Heart left ventricle (tissue), 16 donors: ENCODE data around the gene LIMA1. TPM values are rescaled to one million over a fixed set of nuclear protein-coding genes. Genes with fewer than 3 reads are reported as not detected.
A peak's percentile ranks its signal among the peaks of the same experiment; 100 is the strongest.

Experiments used
- ATAC-seq, 4 donors: fragments of 200-7000 bp; cut with Tn5 transposase; one replicate each; pipeline ENCODE4 v1.9.1; 2020 to 2022; ENCODE audit warnings: moderate library complexity in 4 of 4, mild to moderate bottlenecking in 3 of 4, moderate number of reproducible peaks in 1 of 4
- DNase-seq, 5 donors: peaks; one replicate each; pipeline ENCODE4 v3.0.0-alpha.2; 2020
- H3K27ac ChIP-seq, 12 donors: fragments of 200-600 bp; sonication (generic) in 4 of 12; one replicate each; pipeline versions ENCODE4 v1.5.0 to v1.8.0; 2016 to 2022; ENCODE audit warnings: mild to moderate bottlenecking in 2 of 12
- H3K27me3 ChIP-seq, 9 donors: fragments of 200-600 bp; sonication (generic) in 2 of 9; one replicate each; pipeline versions ENCODE4 v1.5.1 to v1.8.0; 2016 to 2022; ENCODE audit warnings: mild to moderate bottlenecking in 3 of 9
- H3K36me3 ChIP-seq, 9 donors: fragments of 200-600 bp; sonication (generic) in 2 of 9; one replicate each; pipeline versions ENCODE4 v1.5.0 to v1.8.0; 2018 to 2022; ENCODE audit warnings: mild to moderate bottlenecking in 2 of 9
- H3K4me1 ChIP-seq, 12 donors: fragments of 200-600 bp; sonication (generic) in 4 of 12; one replicate each; pipeline versions ENCODE4 v1.5.0 to v1.8.0; 2016 to 2022; ENCODE audit warnings: mild to moderate bottlenecking in 3 of 12
- H3K4me3 ChIP-seq, 12 donors: fragments of 200-600 bp; sonication (generic) in 4 of 12; one replicate each; pipeline versions ENCODE4 v1.5.0 to v1.8.0; 2017 to 2022; ENCODE audit warnings: mild to moderate bottlenecking in 9 of 12, moderate library complexity in 4 of 12
- H3K9me3 ChIP-seq, 12 donors: fragments of 200-600 bp; sonication (generic) in 4 of 12; one replicate each; pipeline versions ENCODE4 v1.5.0 to v1.8.0; 2016 to 2022; ENCODE audit warnings: mild to moderate bottlenecking in 1 of 12
- CTCF ChIP-seq, 12 donors: fragments of 200-600 bp; sonication (generic) in 4 of 12; IDR thresholded peaks; one replicate each; pipeline versions ENCODE4 v1.5.0 to v1.8.0; 2018 to 2022; ENCODE audit warnings: antibody characterized with exemption in 12 of 12, mild to moderate bottlenecking in 5 of 12
- POLR2A ChIP-seq, 2 donors: fragments of 450-650 bp; IDR thresholded peaks; one replicate each; pipeline ENCODE4 v1.6.1; 2017; ENCODE audit warnings: antibody characterized with exemption in 2 of 2, mild to moderate bottlenecking in 2 of 2, moderate library complexity in 2 of 2
- WGBS, 4 donors: extraction: QIAGEN DNeasy Blood & Tissue Kit in 2 of 4; methylation state at CpG; one replicate each; pipeline versions ENCODE4 v1.1.5 to v1.1.7; 2013 to 2018; 5-methylcytosine and 5-hydroxymethylcytosine counted together
- intact Hi-C, 10 donors: fragments of 100-400 bp; cut with DNase I; formaldehyde crosslinking; loops; one replicate each; pipeline versions ENCODE4 v1.11.1 to v1.14.2; 2022
- polyA plus RNA-seq, 2 donors: library from polyadenylated mRNA; stranded (reverse); fragments of 200-250 nt; gene quantifications; one replicate each; pipeline ENCODE4 v1.2.3, GENCODE V29; 2013
- total RNA-seq, 9 donors: library from RNA; depleted of rRNA in 2 of 9; stranded (reverse); fragments of >200 nt in 2 of 9; fragmentation: NEBNext Ultra II Directional in 3 of 9; extraction: Animal tissue kit (Norgen Biotek cat#: 25700) in 3 of 9; gene quantifications; one replicate each; pipeline versions ENCODE4 v1.1.0 to v1.2.4, GENCODE V29; 2016 to 2023
- donor health status: ischemic (EF 13 %, LVEDD 7.1; RV severe dilation, severe dysfunction).
- donor health status: healthy with polysubstance abuse.
- donor health status: DM: no; HTN: yes; CAD: no.
- donor health status: DM: no; HTN: no; CAD: no.
- donor health status: ischemic (EF 25% LVEDD 6.9; RV normal size, moderate dysfunction).
- donor health status: ischemic (EF 25% LVEDD 5.7; RV mildly dilated, moderate dysfunction).
- donor health status: healthy.
- donor health status: DM: yes; HTN: yes; CAD: no.
- donor health status: ischemic (EF 35%, LVEDD 5.7; RV mildly dilated, moderate dysfunction).
- donor health status: nonischemic (EF 11% LVEDD 7.7; RV severe dilation, severe dysfunction).
- donor health status: DM: yes; HTN: yes; CAD: no.
- donor health status: PGD.
- donor health status: ischemic (EF 29% LVEDD 5.4; RV normal size, mild dysfunction).
- donor health status: nonischemic (EF 23%, LVEDD 6.1; RV moderate dilation, normal function).

Gene LIMA1
- total and polyA plus RNA-seq, 11 donors = 11.6 to 38.8 (median 14.7) TPM

GRCh38 chr12:50187084-50187900 is 96.0 kb downstream of the LIMA1 start:
- intact Hi-C loops = loop anchor here in 6 of 10 donors (5.0 to 10.0 kb wide), 3 partner anchors 128 to 222 kb away; partner anchors contain the start of gene AQP5 (in 1 of the 6)
- ATAC-seq (peak in 2 of 4 donors; percentile 23 to 25), DNase-seq (no peak)
- WGBS, 4 donors = 54 to 69% (median 64%) methylated on average over 7 of the region's 7 CpGs
- Histone ChIP-seq H3K4me1 (peaks cover 0 to 57% (median 28%) of the 10 kb centered on the region in 12 donors), H3K9me3 (no peaks in the 10 kb centered on the region), H3K4me3 (no peak overlapping the region), H3K36me3 (peaks cover 0 to 54% (median 31%) of the 10 kb centered on the region in 9 donors), H3K27me3 (no peaks in the 10 kb centered on the region), H3K27ac (peak overlapping the region in 6 of 12 donors; percentile 15 to 76 (median 36))
- TF ChIP-seq POLR2A (IDR thresholded peaks at IDR 0.05) (no peak), CTCF (IDR thresholded peaks at IDR 0.05) (no peak)

DNA sequence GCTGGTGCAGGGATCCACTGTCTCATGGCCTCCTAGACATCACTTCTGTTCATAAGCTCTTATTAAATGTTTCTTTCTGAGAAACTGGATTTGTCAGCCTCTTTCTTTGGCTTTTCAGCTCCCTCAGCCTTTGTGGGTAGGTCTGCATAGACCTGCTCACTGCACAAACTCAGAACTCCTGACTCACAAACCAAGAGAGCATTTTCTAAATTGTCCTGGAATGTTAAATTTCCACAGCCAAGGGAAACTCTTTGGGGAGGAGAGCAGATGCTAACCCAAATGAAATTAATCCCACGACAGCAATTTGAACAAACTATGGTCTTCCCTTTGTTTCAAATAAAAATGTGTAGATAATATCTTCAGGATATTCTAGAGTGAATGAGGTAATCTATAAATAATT is 96.6 kb downstream of the LIMA1 start:
- Histone ChIP-seq H3K9me3 (no peaks in the 10 kb centered on the region), H3K27me3 (no peaks in the 10 kb centered on the region), H3K36me3 (peaks cover 0 to 53% (median 27%) of the 10 kb centered on the region in 9 donors), H3K4me1 (peaks cover 0 to 57% (median 28%) of the 10 kb centered on the region in 12 donors), H3K4me3 (no peak overlapping the region), H3K27ac (peak overlapping the region in 2 of 12 donors; percentile 41 to 76)
- DNase-seq (no peak), ATAC-seq (no peak)
- intact Hi-C loops = loop anchor here in 6 of 10 donors (5.0 to 10.0 kb wide), 3 partner anchors 128 to 222 kb away; partner anchors contain the start of gene AQP5 (in 1 of the 6)
- WGBS, 4 donors = 44 to 65% (median 60%) methylated on average over 1 of the region's 1 CpG
- TF ChIP-seq POLR2A (IDR thresholded peaks at IDR 0.05) = no peak
- no peak for TF ChIP-seq CTCF (IDR thresholded peaks at IDR 0.05)

- ATAC-seq = peak in 2 of 4 donors; percentile 33 to 43
These were observed 97.2 kb downstream of the LIMA1 start for GRCh38 chr12:50185970-50186663.

More at GRCh38 chr12:50185970-50186663, 97.2 kb downstream of the LIMA1 start:
- Histone ChIP-seq H3K9me3 (no peaks in the 10 kb centered on the region), H3K27ac (peak overlapping the region in 4 of 12 donors; percentile 28 to 76 (median 46)), H3K4me3 (no peak overlapping the region), H3K27me3 (no peaks in the 10 kb centered on the region), H3K4me1 (peaks cover 0 to 57% (median 28%) of the 10 kb centered on the region in 12 donors), H3K36me3 (peaks cover 0 to 53% (median 27%) of the 10 kb centered on the region in 9 donors)
- intact Hi-C loops = loop anchor here in 6 of 10 donors (5.0 to 10.0 kb wide), 3 partner anchors 129 to 221 kb away; partner anchors contain the start of gene AQP5 (in 1 of the 6)
- no peak for DNase-seq
- 55 to 78% (median 68%) methylated on average over 6 of the region's 6 CpGs for WGBS, 4 donors
- TF ChIP-seq CTCF (IDR thresholded peaks at IDR 0.05) (no peak), POLR2A (IDR thresholded peaks at IDR 0.05) (no peak)
